Lower leg skin (tissue), 3 donors: ENCODE measurements around the gene DENND11.
"Not testable (repeated sequence)": the region's sequence is repeated elsewhere in the genome, so short reads cannot be mapped to it uniquely, and the experiment has no call there.

Source experiments
- CTCF ChIP-seq, 3 donors: fragments of 450-650 bp; IDR thresholded peaks; one replicate each; pipeline ENCODE4 v1.5.1; 2016; ENCODE audit warnings: antibody characterized with exemption in 3 of 3, mild to moderate bottlenecking in 3 of 3, moderate library complexity in 2 of 3
- POLR2A ChIP-seq, 2 donors: fragments of 450-650 bp; IDR thresholded peaks; one replicate each; pipeline ENCODE4 v1.6.1; 2016 to 2017; ENCODE audit warnings: antibody characterized with exemption in 2 of 2, mild to moderate bottlenecking in 1 of 2, moderate library complexity in 1 of 2

DNA sequence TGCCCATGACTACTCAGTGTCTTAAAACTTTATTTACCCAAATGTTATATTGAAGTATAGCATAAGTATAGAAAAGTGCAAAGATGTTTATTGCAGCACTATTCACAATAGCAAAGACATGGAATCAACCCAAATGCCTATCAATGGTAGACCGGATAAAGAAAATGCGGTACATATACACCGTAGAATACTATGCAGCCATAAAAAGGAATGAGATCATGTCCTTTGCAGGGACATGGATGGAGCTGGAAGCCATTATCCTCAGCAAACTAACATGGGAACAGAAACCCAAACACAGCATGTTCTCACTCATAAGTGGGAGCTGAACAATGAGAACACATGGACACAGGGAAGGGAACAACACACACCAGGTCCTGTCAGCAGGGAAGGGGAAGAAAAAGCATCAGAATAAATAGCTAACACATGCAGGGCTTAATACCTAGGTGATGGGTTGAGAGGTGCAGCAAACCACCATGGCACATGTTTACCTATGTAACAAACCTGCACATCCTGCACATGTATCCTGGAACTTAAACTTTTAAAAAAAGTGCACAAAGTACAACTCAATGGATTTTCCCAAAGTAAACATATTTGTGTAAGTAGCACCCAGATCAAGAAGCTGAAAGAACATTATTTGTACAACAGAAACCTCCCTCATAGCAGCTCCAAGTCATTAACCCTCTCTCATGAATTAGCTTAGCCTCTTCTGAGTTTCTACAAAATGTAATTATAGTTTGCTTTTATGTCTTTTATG is 12.7 kb downstream of the DENND11 start:
- not testable (repeated sequence) for TF ChIP-seq POLR2A, CTCF (IDR thresholded peaks at IDR 0.05)
